ENCODE data around the gene NME7.
"Not testable (repeated sequence)": the region's sequence is repeated elsewhere in the genome, so short reads cannot be mapped to it uniquely, and the experiment has no call there.

NME7 gene

GRCh38 chr1:169300854-169301253, 66.7 kb downstream of the NME7 start:
- DNase-seq: no peak

- no peak for DNase-seq
Measured at GRCh38 chr1:169298441-169298840, 69.2 kb downstream of the NME7 start.

- DNase-seq: no peak
Measured at GRCh38 chr1:169295846-169296245, 71.8 kb downstream of the NME7 start.

GRCh38 chr1:169295425-169295824, 72.2 kb downstream of the NME7 start:
- no peak for DNase-seq

- no peak for DNase-seq
Measured at GRCh38 chr1:169289016-169289415, 78.6 kb downstream of the NME7 start.

GRCh38 chr1:169288011-169288414, 79.6 kb downstream of the NME7 start:
- no peak for DNase-seq

GRCh38 chr1:169287280-169287679, 80.3 kb downstream of the NME7 start:
- no peak for DNase-seq

- DNase-seq: not testable (repeated sequence)
Measured at GRCh38 chr1:169281562-169281961, 86.0 kb downstream of the NME7 start.

GRCh38 chr1:169271098-169271497, 96.5 kb downstream of the NME7 start:
- DNase-seq: no peak

GRCh38 chr1:169266133-169266532, 101.5 kb downstream of the NME7 start:
- no peak for DNase-seq

GRCh38 chr1:169263059-169263458, 104.5 kb downstream of the NME7 start:
- no peak for DNase-seq

- no peak for DNase-seq
Measured at GRCh38 chr1:169261884-169262283, 105.7 kb downstream of the NME7 start.

GRCh38 chr1:169260478-169261151, 107.0 kb downstream of the NME7 start:
- no peak for DNase-seq

GRCh38 chr1:169259816-169260215, 107.8 kb downstream of the NME7 start:
- DNase-seq: no peak

GRCh38 chr1:169250795-169251194, 116.8 kb downstream of the NME7 start:
- no peak for DNase-seq

- DNase-seq: no peak
Measured at GRCh38 chr1:169250022-169250421, 117.6 kb downstream of the NME7 start.

GRCh38 chr1:169249611-169250010, 118.0 kb downstream of the NME7 start:
- DNase-seq: no peak

GRCh38 chr1:169245706-169246105, 121.9 kb downstream of the NME7 start:
- no peak for DNase-seq

GRCh38 chr1:169240449-169241232, 127.0 kb downstream of the NME7 start:
- no peak for DNase-seq

- no peak for DNase-seq
Measured at GRCh38 chr1:169236880-169237279, 130.7 kb downstream of the NME7 start.

- no peak for DNase-seq
Measured at GRCh38 chr1:169236143-169236542, 131.5 kb downstream of the NME7 start.

GRCh38 chr1:169235568-169235967, 132.0 kb downstream of the NME7 start:
- no peak for DNase-seq

- no peak for DNase-seq
Measured at GRCh38 chr1:169234780-169235179, 132.8 kb downstream of the NME7 start.

GRCh38 chr1:169217636-169218035, 150.0 kb downstream of the NME7 start:
- no peak for DNase-seq

- DNase-seq: no peak
Measured at GRCh38 chr1:169214598-169214997, 153.0 kb downstream of the NME7 start.
